ENCODE measurements around the gene LURAP1L.
A peak's percentile ranks its signal among the peaks of the same experiment; 100 is the strongest.

Gene LURAP1L

GRCh38 chr9:12774861-12775678, at the start of gene LURAP1L:
Gene LURAP1L (plus strand): TSS chr9:12775020. CDS start chr9:12775716, 696 bp downstream.
- peak; percentile 61 to 80 for DNase-seq

- DNase-seq = no peak
Observed at GRCh38 chr9:12726795-12727194, 48.0 kb upstream of the LURAP1L start.

- DNase-seq = no peak
Observed at GRCh38 chr9:12730198-12730597, 44.6 kb upstream of the LURAP1L start.

GRCh38 chr9:12730927-12731326, 43.9 kb upstream of the LURAP1L start:
- no peak for DNase-seq

- DNase-seq = no peak
Observed at GRCh38 chr9:12732971-12733370, 41.8 kb upstream of the LURAP1L start.

- peak; percentile 10 to 29 for DNase-seq
Observed at GRCh38 chr9:12735665-12736064, 39.2 kb upstream of the LURAP1L start.

- DNase-seq = no peak
Observed at GRCh38 chr9:12737871-12738270, 36.9 kb upstream of the LURAP1L start.

GRCh38 chr9:12739014-12739652, 35.7 kb upstream of the LURAP1L start:
- no peak for DNase-seq

- no peak for DNase-seq
Observed at GRCh38 chr9:12740845-12741244, 34.0 kb upstream of the LURAP1L start.

- DNase-seq = no peak
Observed at GRCh38 chr9:12748016-12748415, 26.8 kb upstream of the LURAP1L start.

- DNase-seq = no peak
Observed at GRCh38 chr9:12748954-12749353, 25.9 kb upstream of the LURAP1L start.

- DNase-seq = no peak
Observed at GRCh38 chr9:12753931-12754330, 20.9 kb upstream of the LURAP1L start.

GRCh38 chr9:12759761-12760160, 15.1 kb upstream of the LURAP1L start:
- no peak for DNase-seq

GRCh38 chr9:12760758-12761157, 14.1 kb upstream of the LURAP1L start:
- DNase-seq = no peak

GRCh38 chr9:12764150-12764549, 10.7 kb upstream of the LURAP1L start:
- DNase-seq = no peak

GRCh38 chr9:12765088-12765798, 9.6 kb upstream of the LURAP1L start:
- DNase-seq = no peak

GRCh38 chr9:12766357-12766756, 8.5 kb upstream of the LURAP1L start:
- DNase-seq = no peak

GRCh38 chr9:12770261-12770660, 4.6 kb upstream of the LURAP1L start:
- DNase-seq = no peak

- no peak for DNase-seq
Observed at GRCh38 chr9:12771891-12772290, 2.9 kb upstream of the LURAP1L start.

- no peak for DNase-seq
Observed at GRCh38 chr9:12773562-12773961, 1.3 kb upstream of the LURAP1L start.

- peak; percentile 77 to 83 for DNase-seq
Observed at GRCh38 chr9:12775679-12776512, 1.1 kb downstream of the LURAP1L start.

GRCh38 chr9:12776513-12777055, 1.8 kb downstream of the LURAP1L start:
- no peak for DNase-seq

All from NCI-H2081 (cell line).